ENCODE measurements around the gene KPNA1. TPM values are rescaled to one million over a fixed set of nuclear protein-coding genes. Genes with fewer than 3 reads are reported as not detected.

KPNA1 gene
- polyA plus RNA-seq, 2 of the 4 experiments (the other 2 are of a cell fraction) = 48.1 to 81.8 TPM

GRCh38 chr3:122498152-122498551, 16.6 kb downstream of the KPNA1 start:
- Histone ChIP-seq H3K4me3 (no peak overlapping the region), H3K27ac (no peak overlapping the region), H3K4me1 (peaks cover 7% of the 10 kb centered on the region; the same call in 1 of the 3 replicates), H3K4me2 (no peak overlapping the region), H3K9me3 (no peaks in the 10 kb centered on the region)
- POLR2A ChIA-PET = no interaction called here
- DNase-seq (ENCODE audit: low read depth in 1 of 2, low spot score in 1 of 2) (no peak), FAIRE-seq (no peak), ATAC-seq (no peak)
- TF ChIP-seq FOSL2 (IDR thresholded peaks at IDR 0.05) (no peak), FOSL2 (CRISPR knock-in tag; IDR thresholded peaks at IDR 0.05) (no peak), E2F6 (IDR thresholded peaks at IDR 0.05; ENCODE audit: borderline replicate concordance, low read depth) (no peak), POLR2AphosphoS2 (conservative IDR thresholded peaks at IDR 0.05; ENCODE audit: low read length) (no peak)
- WGBS (ENCODE audit: missing lambda C conversion rate) = 28% methylated on average over 1 of the region's 1 CpG
- CTCF ChIA-PET = interaction anchor here (0.9 kb wide), 1 partner anchor 105 kb away, joined by 3 read pairs; no protein-coding TSS in a partner anchor

GRCh38 chr3:122497425-122497824, 17.3 kb downstream of the KPNA1 start:
- Histone ChIP-seq H3K27ac (no peak overlapping the region), H3K9me3 (no peaks in the 10 kb centered on the region), H3K4me2 (no peak overlapping the region), H3K4me3 (no peak overlapping the region), H3K4me1 (peaks cover 7% of the 10 kb centered on the region; the same call in 1 of the 3 replicates)
- no peak for DNase-seq (ENCODE audit: low read depth in 1 of 2, low spot score in 1 of 2)
- ChIA-PET POLR2A (no interaction called here), CTCF (no interaction called here)
- 64% methylated on average over 1 of the region's 1 CpG for WGBS (ENCODE audit: missing lambda C conversion rate)
- no peak for FAIRE-seq
- TF ChIP-seq BCL3 (IDR thresholded peaks at IDR 0.05) (no peak), RAD21 (conservative IDR thresholded peaks at IDR 0.05 in 1 of 2, IDR thresholded peaks at IDR 0.05 in 1 of 2) (no peak), HDAC2 (IDR thresholded peaks at IDR 0.05) (no peak), JUN (IDR thresholded peaks at IDR 0.05) (no peak), FOSL2 (IDR thresholded peaks at IDR 0.05) (no peak), FOSL2 (CRISPR knock-in tag; IDR thresholded peaks at IDR 0.05) (no peak), ESRRA (IDR thresholded peaks at IDR 0.05; ENCODE audit: borderline replicate concordance, low read length) (no peak), PBX3 (IDR thresholded peaks at IDR 0.05) (no peak), POLR2A (IDR thresholded peaks at IDR 0.05; ENCODE audit: low read length) (no peak), MAZ (IDR thresholded peaks at IDR 0.05; ENCODE audit: borderline replicate concordance, low read depth, low read length) (no peak), EP300 (IDR thresholded peaks at IDR 0.05) (no peak), ZC3H11A (IDR thresholded peaks at IDR 0.05) (no peak)
- 0 out of 6 replicates have a peak, but pooled peaks of 1 of the 2 experiments have one; percentile 28 for ATAC-seq

GRCh38 chr3:122496508-122496907, 18.2 kb downstream of the KPNA1 start:
- no peak for DNase-seq (ENCODE audit: low read depth in 1 of 2, low spot score in 1 of 2)
- FAIRE-seq = no peak
- H3K9me3 ChIP-seq = no peaks in the 10 kb centered on the region
- no peak overlapping the region for H3K4me3 ChIP-seq
- no peak overlapping the region for H3K4me2 ChIP-seq
- H3K27ac ChIP-seq = peak overlapping the region; percentile 42 to 68; a peak in 5 of 6 replicates
- ChIA-PET CTCF (interaction anchor here (0.6 kb wide), 1 partner anchor 65 kb away, joined by 5 read pairs; no protein-coding TSS in a partner anchor), POLR2A (interaction anchor here (0.7 kb wide), 1 partner anchor 80 kb away, joined by 3 read pairs; the partner anchor contains the start of gene WDR5B)
- H3K4me1 ChIP-seq = peaks cover 7% of the 10 kb centered on the region; the same call in 1 of the 3 replicates
- ATAC-seq = no peak
- 83% methylated on average over 2 of the region's 2 CpGs for WGBS (ENCODE audit: missing lambda C conversion rate)
- TF ChIP-seq EHF (CRISPR knock-in tag; IDR thresholded peaks at IDR 0.05) = no peak
- TF ChIP-seq HOXB5 (CRISPR knock-in tag; IDR thresholded peaks at IDR 0.05) = no peak
- TF ChIP-seq USF2 (IDR thresholded peaks at IDR 0.05) = no peak
- no peak for TF ChIP-seq CTCF (IDR thresholded peaks at IDR 0.05)
- TF ChIP-seq TP53 (CRISPR knock-in tag; IDR thresholded peaks at IDR 0.05) = no peak
- no peak for TF ChIP-seq PBX3 (IDR thresholded peaks at IDR 0.05)
- TF ChIP-seq RFX5 (IDR thresholded peaks at IDR 0.05) = no peak
- TF ChIP-seq ELK1 (IDR thresholded peaks at IDR 0.05; ENCODE audit: low read depth, low read length) = no peak
- no peak for TF ChIP-seq HDAC2 (IDR thresholded peaks at IDR 0.05)
- TF ChIP-seq FOSB (CRISPR knock-in tag; IDR thresholded peaks at IDR 0.05) = no peak
- no peak for TF ChIP-seq MYC (IDR thresholded peaks at IDR 0.05; ENCODE audit: borderline replicate concordance, low read length)
- no peak for TF ChIP-seq POLR2A (IDR thresholded peaks at IDR 0.05; ENCODE audit: low read length)
- TF ChIP-seq HEYL (CRISPR knock-in tag; IDR thresholded peaks at IDR 0.05) = no peak
- no peak for TF ChIP-seq NFE2L2 (conservative IDR thresholded peaks at IDR 0.05; ENCODE audit: low read length)
- TF ChIP-seq PHF8 (IDR thresholded peaks at IDR 0.05; ENCODE audit: borderline replicate concordance, low read depth) = no peak
- no peak for TF ChIP-seq FOSL2 (IDR thresholded peaks at IDR 0.05)
- no peak for TF ChIP-seq FOSL2 (CRISPR knock-in tag; IDR thresholded peaks at IDR 0.05)
- TF ChIP-seq RCOR1 (IDR thresholded peaks at IDR 0.05; ENCODE audit: low read depth, low read length) = no peak
